ENCODE results near the gene EXOC3L2. TPM values are rescaled to one million over a fixed set of nuclear protein-coding genes. Genes with fewer than 3 reads are reported as not detected.

Gene EXOC3L2
- polyA plus RNA-seq, 1 of the 3 experiments (the other 2 are of a cell fraction) = 0.02 TPM

- DNase-seq = no peak
- CTCF ChIA-PET = interaction anchor here (0.6 to 7.5 kb wide), 33 partner anchors 8 to 593 kb away, joined by 3 to 49 read pairs (median 3); partner anchors contain the start of genes GEMIN7 and TRAPPC6A
- TF ChIP-seq MXI1 (IDR thresholded peaks at IDR 0.05; ENCODE audit: low read depth, low read length) = no peak
- no peak for TF ChIP-seq NRF1 (IDR thresholded peaks at IDR 0.05; ENCODE audit: low read depth, low read length)
- TF ChIP-seq ZBTB33 (IDR thresholded peaks at IDR 0.05; ENCODE audit: borderline replicate concordance, low read depth) = no peak
- no peak for TF ChIP-seq EZH2phosphoT487 (IDR thresholded peaks at IDR 0.05; ENCODE audit: borderline replicate concordance, low read depth)
- no peak for TF ChIP-seq PBX3 (IDR thresholded peaks at IDR 0.05)
- TF ChIP-seq CHD2 (IDR thresholded peaks at IDR 0.05; ENCODE audit: low read length, partially characterized antibody) = no peak
- TF ChIP-seq RAD21 (IDR thresholded peaks at IDR 0.05; ENCODE audit: low read length) = no peak
- TF ChIP-seq RCOR1 (IDR thresholded peaks at IDR 0.05; ENCODE audit: low read length) = no peak
- TF ChIP-seq TAF1 (IDR thresholded peaks at IDR 0.05; ENCODE audit: borderline replicate concordance, low read depth, low read length) = no peak
- no peak for TF ChIP-seq FOXJ3 (CRISPR knock-in tag; IDR thresholded peaks at IDR 0.05)
- no peak for TF ChIP-seq USF2 (IDR thresholded peaks at IDR 0.05; ENCODE audit: borderline replicate concordance, low read depth, low read length)
- no peak for TF ChIP-seq EP300 (IDR thresholded peaks at IDR 0.05; ENCODE audit: borderline replicate concordance in 1 of 2, low read depth in 1 of 2, low read length in 1 of 2)
- no peak for TF ChIP-seq NFIC (IDR thresholded peaks at IDR 0.05; ENCODE audit: borderline replicate concordance)
- H3K4me2 ChIP-seq = no peak overlapping the region
- H3K4me3 ChIP-seq (ENCODE audit: low read depth in 2 of 2, low read length in 1 of 2) = no peak overlapping the region
- peaks cover 19% of the 10 kb centered on the region for H4K20me1 ChIP-seq (ENCODE audit: insufficient read depth)
- no peaks in the 10 kb centered on the region for H3K9me2 ChIP-seq
- no peak overlapping the region for H2AFZ ChIP-seq (ENCODE audit: low read depth)
- H3K4me1 ChIP-seq (ENCODE audit: control insufficient read depth in 1 of 2, insufficient read depth in 2 of 2, low read depth in 1 of 2, low read length in 1 of 2) = peaks cover 10 to 29% of the 10 kb centered on the region in 2 experiments; a peak in 2 of 4 replicates
- no peak overlapping the region for H3K9ac ChIP-seq
- no peaks in the 10 kb centered on the region for H3K27me3 ChIP-seq (ENCODE audit: insufficient read depth)
- 25% methylated on average over 11 of the region's 11 CpGs for WGBS (ENCODE audit: low lambda C conversion rate)
- POLR2A ChIA-PET = interaction anchor here (1.2 kb wide), 1 partner anchor 16 kb away, joined by 3 read pairs; no protein-coding TSS in a partner anchor
- peaks cover 8% of the 10 kb centered on the region for H3F3A ChIP-seq (replicated peaks; ENCODE audit: insufficient read depth)
- no peaks in the 10 kb centered on the region for H3K36me3 ChIP-seq (replicated peaks in 1 of 2; ENCODE audit: control insufficient read depth in 1 of 2, insufficient read depth in 2 of 2, low read length in 1 of 2)
- peaks cover 28% of the 10 kb centered on the region for H3K79me2 ChIP-seq (ENCODE audit: insufficient read depth)
- no peaks in the 10 kb centered on the region for H3K9me3 ChIP-seq
- H3K27ac ChIP-seq (ENCODE audit: low read depth in 2 of 2, low read length in 1 of 2) = no peak overlapping the region
Measured at GRCh38 chr19:45249261-45250033, 4.2 kb upstream of the EXOC3L2 start.
